ENCODE data around the gene TCEAL5.
"Not testable (repeated sequence)": the region's sequence is repeated elsewhere in the genome, so short reads cannot be mapped to it uniquely, and the experiment has no call there.

Gene TCEAL5

DNA sequence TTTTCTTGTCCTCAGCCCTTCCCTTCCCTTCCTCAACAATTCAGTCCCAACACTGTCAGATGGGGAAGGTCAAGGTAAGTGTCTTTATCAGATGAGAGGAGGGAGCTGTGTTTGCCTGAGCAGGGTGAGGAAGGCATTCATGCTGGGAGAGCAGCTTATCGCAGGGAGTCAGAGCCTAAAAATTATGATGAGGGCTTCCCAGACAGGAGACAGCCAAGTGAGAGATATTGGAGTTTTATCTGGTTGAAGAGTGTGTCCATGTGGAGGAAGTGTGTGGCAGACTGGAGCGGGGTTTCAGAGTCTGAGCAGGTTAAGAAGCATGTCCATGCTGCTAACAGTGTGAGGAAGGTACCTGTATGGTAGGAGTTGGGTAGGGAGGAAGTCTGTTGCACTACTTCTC lies 43.3 kb downstream of the TCEAL5 start:
- no peak for DNase-seq

DNA sequence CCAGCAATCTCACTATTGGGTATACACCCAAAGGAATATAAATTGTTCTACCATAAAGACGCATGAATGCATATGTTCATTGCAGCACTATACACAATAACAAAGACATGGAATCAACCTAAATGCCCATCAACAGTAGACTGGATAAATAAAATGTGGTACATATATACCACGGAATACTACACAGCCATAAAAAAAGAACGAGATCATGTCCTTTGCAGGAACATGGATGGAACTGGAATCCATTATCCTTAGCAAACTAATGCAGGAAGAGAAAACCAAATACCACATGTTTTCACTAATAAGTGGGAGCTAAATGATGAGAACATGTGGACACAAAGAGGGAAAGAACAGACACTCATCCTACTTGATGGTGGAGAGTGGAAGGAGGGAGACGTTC lies 50.6 kb downstream of the TCEAL5 start:
- not testable (repeated sequence) for DNase-seq
